Amniotic stem cell (primary cell): ENCODE results near the gene CHFR.
"Not testable (repeated sequence)": the region's sequence is repeated elsewhere in the genome, so short reads cannot be mapped to it uniquely, and the experiment has no call there.

ENCODE experiments used
- DNase-seq: peaks from one replicate; lab custom pipeline; 2025; lab: John Stamatoyannopoulos, UW

CHFR gene

GRCh38 chr12:132809391-132809790 lies 78.0 kb downstream of the CHFR start:
- not testable (repeated sequence) for DNase-seq

GRCh38 chr12:132807295-132808092 lies 79.9 kb downstream of the CHFR start:
- DNase-seq: no peak

GRCh38 chr12:132806857-132807256 lies 80.5 kb downstream of the CHFR start:
- DNase-seq: no peak

GRCh38 chr12:132804426-132804861 lies 83.0 kb downstream of the CHFR start:
- DNase-seq: no peak

GRCh38 chr12:132803888-132804287 lies 83.5 kb downstream of the CHFR start:
- DNase-seq: no peak

GRCh38 chr12:132803125-132803524 lies 84.3 kb downstream of the CHFR start:
- DNase-seq: no peak

GRCh38 chr12:132801741-132802140 lies 85.7 kb downstream of the CHFR start:
- DNase-seq: no peak

- DNase-seq: no peak
Observed at GRCh38 chr12:132798836-132799235, 88.6 kb downstream of the CHFR start.

- no peak for DNase-seq
Observed at GRCh38 chr12:132797820-132798570, 89.4 kb downstream of the CHFR start.

GRCh38 chr12:132795847-132796246 lies 91.6 kb downstream of the CHFR start:
- no peak for DNase-seq

GRCh38 chr12:132791940-132792339 lies 95.5 kb downstream of the CHFR start:
- DNase-seq: not testable (repeated sequence)

GRCh38 chr12:132789099-132789471 lies 98.3 kb downstream of the CHFR start:
- no peak for DNase-seq

- no peak for DNase-seq
Observed at GRCh38 chr12:132788375-132789098, 98.9 kb downstream of the CHFR start.

- no peak for DNase-seq
Observed at GRCh38 chr12:132787877-132788276, 99.5 kb downstream of the CHFR start.

- no peak for DNase-seq
Observed at GRCh38 chr12:132786192-132786591, 101.2 kb downstream of the CHFR start.

- no peak for DNase-seq
Observed at GRCh38 chr12:132784580-132784979, 102.8 kb downstream of the CHFR start.

- no peak for DNase-seq
Observed at GRCh38 chr12:132783917-132784531, 103.4 kb downstream of the CHFR start.
